ENCODE data around the gene ILKAP.

ILKAP gene

DNA sequence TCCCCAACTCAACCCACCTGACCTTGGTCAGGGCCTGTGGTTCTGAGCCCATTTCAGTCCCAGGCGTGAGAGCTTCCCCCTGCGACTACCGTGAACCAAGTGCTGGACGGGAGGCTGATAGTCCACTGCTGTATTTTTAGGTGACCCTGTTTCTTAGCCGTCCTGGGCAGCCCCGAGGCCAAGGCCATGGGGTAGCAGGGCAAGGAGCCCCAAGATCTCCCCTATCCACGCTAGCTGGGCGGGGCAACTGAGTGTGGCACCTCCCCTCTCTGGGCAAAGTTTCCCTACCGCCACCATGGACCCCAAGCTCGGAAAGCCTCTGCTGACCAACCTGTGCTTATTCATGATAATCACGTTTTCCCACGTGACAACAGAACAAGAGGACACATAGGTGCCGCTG is 65.6 kb downstream of the ILKAP start:
- no peak for DNase-seq (ENCODE audit: low read depth in 3 of 3)

GRCh38 chr2:238136820-238137537 is 66.5 kb downstream of the ILKAP start:
- DNase-seq (ENCODE audit: low read depth in 3 of 3), result no peak

- DNase-seq (ENCODE audit: low read depth in 3 of 3), result no peak
Measured at GRCh38 chr2:238135601-238136150, 67.8 kb downstream of the ILKAP start.

DNA sequence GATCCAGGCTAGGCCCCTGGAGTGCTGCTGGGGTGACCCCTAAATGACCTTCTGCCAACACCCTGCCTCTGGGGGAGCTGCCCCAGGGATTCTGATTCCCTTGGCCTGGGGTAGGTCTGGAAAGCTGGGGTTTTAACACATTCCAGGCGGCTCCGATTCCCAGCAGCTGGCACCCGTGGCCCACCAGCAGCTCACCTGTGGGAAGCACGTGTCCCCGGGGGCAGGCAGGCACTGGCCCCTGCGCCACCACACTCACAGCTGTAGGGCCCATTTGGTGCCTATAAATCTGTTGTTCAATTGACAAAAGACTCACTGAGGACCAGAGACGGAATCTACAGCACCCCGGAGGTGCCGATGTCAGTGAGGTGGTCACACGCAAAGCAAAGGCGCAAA is 69.1 kb downstream of the ILKAP start:
- no peak for DNase-seq (ENCODE audit: low read depth in 3 of 3)

GRCh38 chr2:238133499-238134392 is 69.7 kb downstream of the ILKAP start:
- no peak for DNase-seq (ENCODE audit: low read depth in 3 of 3)

DNA sequence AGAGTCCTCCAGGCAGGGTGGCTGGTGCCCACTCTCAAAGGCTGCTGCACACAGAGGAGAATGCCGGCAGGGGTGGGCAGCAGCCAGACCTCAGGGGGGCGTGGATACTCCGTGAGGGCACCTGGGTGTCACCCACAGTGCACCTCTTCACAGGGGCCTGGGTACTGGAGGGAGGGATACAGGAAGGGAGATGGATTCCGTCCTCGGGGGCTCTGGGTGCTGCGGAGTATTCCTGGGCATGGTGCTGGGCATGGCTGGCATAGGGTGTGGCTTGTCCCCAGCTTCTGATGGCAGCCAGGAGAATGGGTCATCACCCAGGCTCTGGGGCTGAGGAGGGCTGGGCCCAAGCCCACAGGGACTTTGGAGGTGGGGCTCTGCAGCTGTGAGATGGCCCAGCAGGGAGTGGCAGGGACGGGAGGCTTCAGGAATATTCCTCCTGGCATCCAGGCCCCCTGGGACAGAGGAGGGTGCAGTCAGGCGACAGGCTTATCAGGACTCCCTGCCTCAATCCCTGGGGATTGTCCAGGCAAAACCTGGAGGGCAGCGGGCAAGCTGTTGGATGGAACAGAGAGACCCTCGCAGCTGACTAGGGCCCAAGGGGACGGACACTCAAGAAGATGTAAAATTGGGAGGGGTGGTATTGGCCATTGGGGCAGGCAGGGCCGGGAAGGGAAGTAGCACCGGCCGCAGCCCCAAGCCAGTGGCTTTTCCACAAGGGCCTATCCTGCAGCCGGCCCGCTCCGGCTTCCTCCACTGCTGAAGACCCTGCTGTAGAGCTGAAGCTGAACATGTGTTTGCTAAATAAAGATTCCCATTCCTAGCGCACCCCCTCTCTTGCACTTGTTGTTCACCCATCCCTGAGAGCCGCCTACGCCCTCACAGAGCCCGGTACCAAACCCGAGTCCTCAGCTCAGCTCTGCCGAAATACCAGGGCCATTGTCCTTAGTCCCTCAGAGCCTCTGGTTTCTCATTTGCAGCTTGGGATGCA is 70.7 kb downstream of the ILKAP start:
- no peak for DNase-seq (ENCODE audit: low read depth in 3 of 3)

- DNase-seq (ENCODE audit: low read depth in 3 of 3), result no peak
Measured at GRCh38 chr2:238131761-238132462, 71.6 kb downstream of the ILKAP start.

GRCh38 chr2:238130696-238131628 is 72.5 kb downstream of the ILKAP start:
- DNase-seq (ENCODE audit: low read depth in 3 of 3), result no peak

DNA sequence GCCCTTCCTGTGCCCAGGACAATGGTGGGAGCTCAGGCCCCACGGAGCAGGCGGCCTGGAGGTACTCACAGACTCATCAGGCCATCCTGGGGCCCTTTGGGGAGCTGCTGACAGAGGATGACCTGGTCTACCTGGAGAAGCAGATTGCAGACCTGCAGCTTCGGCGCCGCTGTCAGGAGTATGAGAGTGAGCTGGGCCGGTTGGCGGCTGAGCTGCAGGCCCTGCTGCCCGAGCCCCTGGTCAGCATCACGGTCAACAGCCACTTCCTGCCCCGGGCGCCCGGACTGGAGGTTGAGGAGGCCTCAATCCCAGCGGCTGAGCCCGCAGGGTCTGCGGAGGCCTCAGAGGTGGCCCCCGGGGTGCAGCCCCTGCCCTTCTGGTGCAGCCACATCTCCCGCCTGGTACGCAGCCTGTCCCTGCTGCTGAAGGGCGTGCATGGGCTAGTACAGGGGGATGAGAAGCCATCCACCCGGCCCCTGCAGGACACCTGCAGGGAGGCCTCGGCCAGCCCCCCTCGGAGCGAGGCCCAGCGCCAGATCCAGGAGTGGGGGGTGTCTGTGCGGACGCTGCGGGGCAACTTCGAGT is 73.3 kb downstream of the ILKAP start:
- no peak for DNase-seq (ENCODE audit: low read depth in 3 of 3)

DNA sequence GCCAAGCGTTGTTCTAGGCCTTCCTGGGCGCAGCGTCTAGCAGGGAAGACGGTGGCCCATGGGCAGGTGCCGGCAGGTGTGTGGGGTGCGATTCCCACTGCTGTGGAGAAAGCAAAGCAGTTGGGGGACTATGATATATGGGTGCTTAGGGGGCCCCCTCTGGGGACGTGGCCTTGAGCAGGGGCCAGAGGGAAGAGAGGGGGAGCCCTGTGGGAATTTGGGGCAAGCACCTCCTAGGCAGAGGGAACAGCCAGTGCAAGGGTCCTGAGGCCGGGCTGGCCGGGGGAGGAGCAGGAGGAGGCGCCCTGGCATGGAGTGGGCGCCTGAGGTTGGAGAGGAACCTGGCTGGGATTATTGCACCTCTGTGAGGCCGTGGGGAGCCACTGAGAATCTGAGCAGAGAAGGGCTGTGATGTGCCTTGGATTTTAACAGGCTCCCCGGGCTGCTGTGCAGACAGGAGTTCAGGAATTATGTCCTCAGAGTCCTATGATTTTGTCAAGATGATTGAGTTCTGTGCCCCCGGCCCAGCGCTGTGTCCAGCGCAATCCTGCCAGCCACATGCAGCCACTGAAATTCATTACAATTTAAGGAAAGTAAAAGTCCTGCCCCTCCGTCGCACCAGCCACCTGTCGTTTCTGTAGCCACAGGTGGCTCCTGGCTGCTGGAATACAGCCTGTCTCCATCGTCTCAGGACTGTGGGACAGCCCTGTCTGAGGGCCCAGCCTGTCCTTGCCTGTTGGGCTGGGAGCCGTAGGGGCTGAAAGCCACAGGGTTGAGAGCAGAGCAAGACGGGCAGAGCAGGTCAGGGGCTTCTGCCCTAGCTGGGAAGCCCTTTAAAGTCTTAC is 74.1 kb downstream of the ILKAP start:
- no peak for DNase-seq (ENCODE audit: low read depth in 3 of 3)

GRCh38 chr2:238128534-238129001 is 74.9 kb downstream of the ILKAP start:
- DNase-seq (ENCODE audit: low read depth in 3 of 3), result no peak

GRCh38 chr2:238128061-238128440 is 75.4 kb downstream of the ILKAP start:
- DNase-seq (ENCODE audit: low read depth in 3 of 3), result no peak

- DNase-seq (ENCODE audit: low read depth in 3 of 3), result no peak
Measured at GRCh38 chr2:238127165-238128060, 76.1 kb downstream of the ILKAP start.

DNA sequence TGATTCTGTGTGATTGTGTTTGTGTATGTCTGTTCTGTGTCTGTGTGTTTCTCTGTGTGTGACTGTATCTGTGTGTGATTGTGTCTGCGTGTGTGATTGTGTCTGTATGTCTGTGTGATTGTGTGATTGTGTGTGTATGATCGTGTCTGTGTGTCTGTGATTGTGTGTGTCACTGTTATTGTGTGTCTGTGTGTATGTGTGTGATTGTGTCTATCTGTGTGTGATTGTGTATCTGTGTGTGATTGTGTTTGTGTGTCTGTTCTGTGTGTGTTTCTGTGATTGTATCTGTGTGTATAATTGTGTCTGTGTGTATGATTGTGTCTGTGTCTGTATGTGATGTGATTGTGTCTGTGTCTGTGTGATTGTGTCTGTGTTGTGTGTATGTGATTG is 76.7 kb downstream of the ILKAP start:
- no peak for DNase-seq (ENCODE audit: low read depth in 3 of 3)

DNA sequence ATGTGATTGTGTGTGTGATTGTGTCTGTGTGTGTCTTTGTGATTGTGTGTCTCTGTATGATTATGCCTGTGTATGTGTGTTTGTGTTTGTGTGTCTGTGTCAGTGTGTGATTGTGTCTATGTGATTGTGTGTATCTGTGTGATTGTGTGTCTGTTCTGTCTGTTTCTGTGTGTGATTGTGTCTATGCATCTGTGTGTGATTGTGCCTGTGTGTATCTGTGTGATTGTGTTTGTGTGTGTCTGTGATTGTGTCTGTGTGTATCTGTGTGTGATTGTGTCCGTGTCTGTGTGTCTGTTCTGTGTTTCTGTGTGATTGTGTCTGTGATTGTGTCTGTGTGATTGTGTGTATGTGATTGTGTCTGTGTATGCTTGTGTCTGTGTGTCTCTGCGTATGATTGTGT is 77.2 kb downstream of the ILKAP start:
- DNase-seq (ENCODE audit: low read depth in 3 of 3), result no peak

- no peak for DNase-seq (ENCODE audit: low read depth in 3 of 3)
Measured at GRCh38 chr2:238125127-238125885, 78.2 kb downstream of the ILKAP start.

Data from stimulated activated CD4-positive, alpha-beta T cell treated with anti-CD3 and anti-CD28 coated beads, TNF-alpha, amount 100 ng/mL, for 24 hours (primary cell).